ENCODE data around the gene NRXN3. TPM values are rescaled to one million over a fixed set of nuclear protein-coding genes. Genes with fewer than 3 reads are reported as not detected.

Gene NRXN3
- total and polyA plus RNA-seq, 2 donors (not counting 1 experiment from before 2014, with no cell fraction given): 0.83 to 34.6 TPM

DNA sequence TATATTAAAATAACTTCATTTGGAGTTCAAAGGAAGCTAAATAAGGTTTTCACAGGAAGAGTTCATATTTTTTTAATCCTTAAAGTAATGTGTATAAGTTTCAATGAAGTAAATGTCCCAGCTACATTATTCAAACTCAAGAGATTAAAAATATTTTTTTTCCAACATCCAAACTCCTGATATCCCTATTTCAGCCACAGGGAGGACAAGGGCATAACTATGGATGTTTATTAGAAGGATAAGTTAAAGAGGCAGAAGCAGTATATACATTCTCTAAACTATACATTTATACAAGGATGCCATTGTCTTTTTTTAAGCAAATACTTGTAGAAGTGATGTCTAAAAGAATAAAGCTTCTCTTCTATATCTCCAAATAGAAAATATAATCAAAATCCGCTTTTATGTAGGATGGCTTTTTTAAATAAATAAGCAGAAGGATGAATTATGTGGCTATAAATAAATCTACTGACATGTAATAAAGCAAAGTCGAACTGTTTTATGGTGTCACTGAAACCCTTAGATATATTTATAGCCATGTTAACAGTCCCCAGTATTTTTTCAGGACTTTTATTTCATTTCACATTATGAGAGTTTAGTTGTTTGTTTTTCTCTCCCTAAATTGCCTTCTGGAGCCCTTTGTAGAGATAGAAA lies 1104.6 kb downstream of the NRXN3 start:
- DNase-seq (ENCODE audit: low read depth in 2 of 2): peak in 1 of 2 donors; percentile 12
- Histone ChIP-seq H3K4me2 (ENCODE audit: extremely low read depth, insufficient read depth, low read length) (no peak overlapping the region), H3K27ac (ENCODE audit: insufficient read depth, low read length) (no peak overlapping the region), H2AFZ (ENCODE audit: low read length) (no peak overlapping the region), H3K4me3 (replicated peaks in 1 of 4; ENCODE audit: control extremely low read depth in 1 of 4, insufficient read depth in 1 of 4, low read depth in 3 of 4, low read length in 4 of 4) (no peak overlapping the region), H3K27me3 (ENCODE audit: control insufficient read depth, insufficient read depth, low read length) (peaks cover 3% of the 10 kb centered on the region), H3K9me3 (ENCODE audit: control insufficient read depth, insufficient read depth, low read depth, low read length) (no peaks in the 10 kb centered on the region), H3K9ac (ENCODE audit: insufficient read depth, low read length) (no peak overlapping the region), H3K36me3 (ENCODE audit: control insufficient read depth, insufficient read depth, low read length) (no peaks in the 10 kb centered on the region), H4K20me1 (ENCODE audit: control insufficient read depth, extremely low read depth, insufficient read depth, low read length) (no peaks in the 10 kb centered on the region), H3K79me2 (ENCODE audit: control insufficient read depth, insufficient read depth, low read length) (no peaks in the 10 kb centered on the region), H3K4me1 (ENCODE audit: control insufficient read depth, extremely low read depth, insufficient read depth, low read length) (no peaks in the 10 kb centered on the region)
- TF ChIP-seq, protein P1, sequence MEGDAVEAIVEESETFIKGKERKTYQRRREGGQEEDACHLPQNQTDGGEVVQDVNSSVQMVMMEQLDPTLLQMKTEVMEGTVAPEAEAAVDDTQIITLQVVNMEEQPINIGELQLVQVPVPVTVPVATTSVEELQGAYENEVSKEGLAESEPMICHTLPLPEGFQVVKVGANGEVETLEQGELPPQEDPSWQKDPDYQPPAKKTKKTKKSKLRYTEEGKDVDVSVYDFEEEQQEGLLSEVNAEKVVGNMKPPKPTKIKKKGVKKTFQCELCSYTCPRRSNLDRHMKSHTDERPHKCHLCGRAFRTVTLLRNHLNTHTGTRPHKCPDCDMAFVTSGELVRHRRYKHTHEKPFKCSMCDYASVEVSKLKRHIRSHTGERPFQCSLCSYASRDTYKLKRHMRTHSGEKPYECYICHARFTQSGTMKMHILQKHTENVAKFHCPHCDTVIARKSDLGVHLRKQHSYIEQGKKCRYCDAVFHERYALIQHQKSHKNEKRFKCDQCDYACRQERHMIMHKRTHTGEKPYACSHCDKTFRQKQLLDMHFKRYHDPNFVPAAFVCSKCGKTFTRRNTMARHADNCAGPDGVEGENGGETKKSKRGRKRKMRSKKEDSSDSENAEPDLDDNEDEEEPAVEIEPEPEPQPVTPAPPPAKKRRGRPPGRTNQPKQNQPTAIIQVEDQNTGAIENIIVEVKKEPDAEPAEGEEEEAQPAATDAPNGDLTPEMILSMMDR (conservative IDR thresholded peaks at IDR 0.05 in 1 of 2, IDR thresholded peaks at IDR 0.05 in 1 of 2; ENCODE audit: low read depth in 1 of 2, low read length in 2 of 2): peak in 1 of 2 donors; percentile 47
- TF ChIP-seq EZH2 (IDR thresholded peaks at IDR 0.05; ENCODE audit: low read length, missing control alignments): no peak

DNA sequence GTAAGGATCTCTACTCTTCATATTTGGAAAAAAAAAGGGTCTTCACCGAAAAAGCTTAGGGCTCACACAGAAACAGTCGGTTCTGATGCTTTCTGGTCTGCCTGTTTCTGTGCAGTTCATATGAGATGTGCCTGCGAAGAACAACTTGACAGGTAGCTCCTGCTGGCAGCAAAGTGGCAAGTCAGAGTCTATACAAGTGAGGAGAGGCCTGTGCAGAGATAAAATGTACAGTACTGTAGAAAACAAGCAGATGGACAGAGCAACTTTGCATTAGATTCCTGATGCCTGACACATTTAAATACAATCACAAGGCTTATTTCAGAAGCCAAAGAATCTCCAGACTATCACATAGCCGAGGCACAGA lies 1105.1 kb downstream of the NRXN3 start:
- Histone ChIP-seq H3K9me3 (ENCODE audit: control insufficient read depth, insufficient read depth, low read depth, low read length) (no peaks in the 10 kb centered on the region), H3K27ac (ENCODE audit: insufficient read depth, low read length) (no peak overlapping the region), H3K36me3 (ENCODE audit: control insufficient read depth, insufficient read depth, low read length) (no peaks in the 10 kb centered on the region), H3K9ac (ENCODE audit: insufficient read depth, low read length) (no peak overlapping the region), H3K4me3 (replicated peaks in 1 of 4; ENCODE audit: control extremely low read depth in 1 of 4, insufficient read depth in 1 of 4, low read depth in 3 of 4, low read length in 4 of 4) (no peak overlapping the region), H3K4me2 (ENCODE audit: extremely low read depth, insufficient read depth, low read length) (no peak overlapping the region), H4K20me1 (ENCODE audit: control insufficient read depth, extremely low read depth, insufficient read depth, low read length) (no peaks in the 10 kb centered on the region), H3K79me2 (ENCODE audit: control insufficient read depth, insufficient read depth, low read length) (no peaks in the 10 kb centered on the region), H3K27me3 (ENCODE audit: control insufficient read depth, insufficient read depth, low read length) (peaks cover 4% of the 10 kb centered on the region), H3K4me1 (ENCODE audit: control insufficient read depth, extremely low read depth, insufficient read depth, low read length) (no peaks in the 10 kb centered on the region), H2AFZ (ENCODE audit: low read length) (no peak overlapping the region)
- TF ChIP-seq, protein P1 (conservative IDR thresholded peaks at IDR 0.05 in 1 of 2, IDR thresholded peaks at IDR 0.05 in 1 of 2; ENCODE audit: low read depth in 1 of 2, low read length in 2 of 2): no peak
- no peak for TF ChIP-seq EZH2 (IDR thresholded peaks at IDR 0.05; ENCODE audit: low read length, missing control alignments)
- DNase-seq (ENCODE audit: low read depth in 2 of 2): no peak

DNA sequence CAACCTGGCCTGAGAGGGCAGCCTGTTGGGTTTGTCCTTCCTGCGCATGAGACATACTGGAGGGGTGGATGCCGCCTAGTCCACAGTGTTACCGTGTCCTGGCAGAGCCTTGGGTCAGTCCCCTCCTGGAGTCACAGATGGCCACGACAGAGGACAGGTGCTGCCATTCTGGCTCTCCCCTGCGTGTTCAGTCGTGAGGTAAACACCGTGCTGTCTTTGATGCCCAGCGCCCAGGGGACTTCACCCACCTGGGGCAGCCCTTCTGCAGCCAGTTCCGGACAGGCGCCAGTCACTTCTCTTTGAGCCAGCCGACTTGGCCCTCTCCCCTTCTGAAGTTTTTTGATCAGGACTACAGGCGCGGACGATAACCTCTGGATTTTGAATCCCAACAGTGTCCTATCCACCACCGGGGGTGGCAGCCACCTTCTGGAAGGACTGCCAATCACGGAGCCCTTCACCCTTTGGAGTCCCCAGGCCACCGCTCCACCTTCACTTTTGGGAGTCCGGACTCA lies 1108.2 kb downstream of the NRXN3 start:
- H3K4me2 ChIP-seq (ENCODE audit: extremely low read depth, insufficient read depth, low read length): peak overlapping the region; percentile 81
- H4K20me1 ChIP-seq (ENCODE audit: control insufficient read depth, extremely low read depth, insufficient read depth, low read length): no peaks in the 10 kb centered on the region
- DNase-seq (ENCODE audit: low read depth in 2 of 2): no peak
- H3K36me3 ChIP-seq (ENCODE audit: control insufficient read depth, insufficient read depth, low read length): no peaks in the 10 kb centered on the region
- peaks cover 5% of the 10 kb centered on the region for H3K27me3 ChIP-seq (ENCODE audit: control insufficient read depth, insufficient read depth, low read length)
- H2AFZ ChIP-seq (ENCODE audit: low read length): peak overlapping the region; percentile 80
- TF ChIP-seq, protein P1 (conservative IDR thresholded peaks at IDR 0.05 in 1 of 2, IDR thresholded peaks at IDR 0.05 in 1 of 2; ENCODE audit: low read depth in 1 of 2, low read length in 2 of 2): no peak
- TF ChIP-seq EZH2 (IDR thresholded peaks at IDR 0.05; ENCODE audit: low read length, missing control alignments): no peak
- H3K9me3 ChIP-seq (ENCODE audit: control insufficient read depth, insufficient read depth, low read depth, low read length): no peaks in the 10 kb centered on the region
- peak overlapping the region; percentile 37 for H3K9ac ChIP-seq (ENCODE audit: insufficient read depth, low read length)
- H3K79me2 ChIP-seq (ENCODE audit: control insufficient read depth, insufficient read depth, low read length): no peaks in the 10 kb centered on the region
- no peaks in the 10 kb centered on the region for H3K4me1 ChIP-seq (ENCODE audit: control insufficient read depth, extremely low read depth, insufficient read depth, low read length)
- no peak overlapping the region for H3K27ac ChIP-seq (ENCODE audit: insufficient read depth, low read length)
- peak overlapping the region; percentile 56 to 66 (median 60) for H3K4me3 ChIP-seq (replicated peaks in 1 of 4; ENCODE audit: control extremely low read depth in 1 of 4, insufficient read depth in 1 of 4, low read depth in 3 of 4, low read length in 4 of 4)

All from fibroblast of lung (primary cell).